ENCODE data around the gene MAGEA2B.
A peak's percentile ranks its signal among the peaks of the same experiment; 100 is the strongest.
"Not testable (repeated sequence)": the region's sequence is repeated elsewhere in the genome, so short reads cannot be mapped to it uniquely, and the experiment has no call there.

Gene MAGEA2B, protein sequence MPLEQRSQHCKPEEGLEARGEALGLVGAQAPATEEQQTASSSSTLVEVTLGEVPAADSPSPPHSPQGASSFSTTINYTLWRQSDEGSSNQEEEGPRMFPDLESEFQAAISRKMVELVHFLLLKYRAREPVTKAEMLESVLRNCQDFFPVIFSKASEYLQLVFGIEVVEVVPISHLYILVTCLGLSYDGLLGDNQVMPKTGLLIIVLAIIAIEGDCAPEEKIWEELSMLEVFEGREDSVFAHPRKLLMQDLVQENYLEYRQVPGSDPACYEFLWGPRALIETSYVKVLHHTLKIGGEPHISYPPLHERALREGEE

DNA sequence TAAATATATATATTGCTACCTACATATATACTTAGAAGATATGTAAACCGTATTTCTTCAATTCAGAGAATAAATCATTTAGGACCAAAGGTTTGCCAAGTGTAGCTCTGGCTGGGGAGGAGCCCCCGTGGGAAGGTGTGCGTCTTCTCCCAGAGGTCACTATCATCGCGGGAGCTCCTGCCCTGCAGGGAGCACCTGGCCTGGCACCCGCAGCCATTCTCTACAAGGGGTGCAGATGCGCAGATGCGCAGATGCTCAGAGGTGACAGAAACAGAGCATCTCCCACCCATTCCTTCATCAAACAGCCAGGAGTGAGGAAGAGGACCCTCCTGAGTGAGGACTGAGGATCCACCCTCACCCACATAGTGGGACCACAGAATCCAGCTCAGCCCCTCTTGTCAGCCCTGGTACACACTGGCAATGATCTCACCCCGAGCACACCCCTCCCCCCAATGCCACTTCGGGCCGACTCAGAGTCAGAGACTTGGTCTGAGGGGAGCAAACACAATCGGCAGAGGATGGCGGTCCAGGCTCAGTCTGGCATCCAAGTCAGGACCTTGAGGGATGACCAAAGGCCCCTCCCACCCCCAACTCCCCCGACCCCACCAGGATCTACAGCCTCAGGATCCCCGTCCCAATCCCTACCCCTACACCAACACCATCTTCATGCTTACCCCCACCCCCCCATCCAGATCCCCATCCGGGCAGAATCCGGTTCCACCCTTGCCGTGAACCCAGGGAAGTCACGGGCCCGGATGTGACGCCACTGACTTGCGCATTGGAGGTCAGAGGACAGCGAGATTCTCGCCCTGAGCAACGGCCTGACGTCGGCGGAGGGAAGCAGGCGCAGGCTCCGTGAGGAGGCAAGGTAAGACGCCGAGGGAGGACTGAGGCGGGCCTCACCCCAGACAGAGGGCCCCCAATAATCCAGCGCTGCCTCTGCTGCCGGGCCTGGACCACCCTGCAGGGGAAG is at the start of gene MAGEA2B:
Gene MAGEA2B (plus strand): TSS at position 814 of the 973 bp plus-strand sequence. CDS start 2,479 bp downstream, outside the sequence.
- not testable (repeated sequence) for DNase-seq

DNA sequence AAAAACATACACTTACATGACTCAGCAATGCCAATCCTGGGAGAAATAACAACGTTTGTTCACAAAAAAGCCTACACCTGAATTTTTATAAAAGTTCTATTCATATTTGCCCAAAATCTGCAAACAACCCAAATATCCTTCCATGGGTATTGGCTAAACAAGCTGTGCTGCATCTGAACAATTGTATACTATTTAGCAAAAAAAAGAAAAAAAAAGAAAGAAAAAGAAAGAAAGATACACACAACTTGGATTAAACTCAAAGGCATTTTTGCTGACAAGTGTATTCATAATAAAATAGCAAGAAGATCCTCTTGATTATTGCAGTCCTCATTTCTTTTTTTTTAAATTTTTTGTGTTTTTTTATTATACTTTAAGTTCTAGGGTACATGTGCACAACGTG is 40.3 kb upstream of the MAGEA2B start:
- no peak for DNase-seq

DNA sequence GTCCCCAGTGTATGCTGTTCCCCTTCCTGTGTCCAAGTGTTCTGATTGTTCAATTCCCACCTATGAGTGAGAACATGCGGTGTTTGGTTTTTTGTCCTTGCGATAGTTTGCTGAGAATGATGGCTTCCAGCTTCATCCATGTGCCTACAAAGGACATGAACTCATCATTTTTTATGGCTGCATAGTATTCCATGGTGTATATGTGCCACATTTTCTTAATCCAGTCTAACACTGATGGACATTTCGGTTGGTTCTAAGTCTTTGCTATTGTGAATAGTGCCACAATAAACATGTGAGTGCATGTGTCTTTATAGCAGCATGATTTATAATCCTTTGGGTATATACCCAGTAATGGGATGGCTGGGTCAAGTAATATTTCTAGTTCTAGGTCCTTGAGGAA is 39.8 kb upstream of the MAGEA2B start:
- not testable (repeated sequence) for DNase-seq

DNA sequence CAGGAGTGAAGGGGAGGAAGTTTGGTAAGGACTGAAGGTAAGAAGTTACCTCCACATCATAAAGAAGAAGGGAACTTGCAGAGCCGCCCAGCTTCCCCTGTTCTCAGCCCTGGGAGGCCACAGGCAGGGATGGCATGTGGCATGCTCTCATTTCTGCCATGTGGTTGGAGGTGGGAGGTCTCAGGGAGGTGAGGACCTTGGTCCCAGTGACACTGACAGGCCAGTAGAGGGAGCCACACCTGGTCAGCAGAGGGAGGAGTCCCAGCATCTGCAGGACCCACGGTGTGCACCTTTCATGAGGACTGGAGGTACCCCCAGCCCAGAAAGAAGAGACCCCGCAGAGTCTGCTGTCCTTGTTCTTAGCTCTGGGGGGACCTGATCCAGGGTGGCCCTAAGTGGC is 33.4 kb upstream of the MAGEA2B start:
- DNase-seq = not testable (repeated sequence)

DNA sequence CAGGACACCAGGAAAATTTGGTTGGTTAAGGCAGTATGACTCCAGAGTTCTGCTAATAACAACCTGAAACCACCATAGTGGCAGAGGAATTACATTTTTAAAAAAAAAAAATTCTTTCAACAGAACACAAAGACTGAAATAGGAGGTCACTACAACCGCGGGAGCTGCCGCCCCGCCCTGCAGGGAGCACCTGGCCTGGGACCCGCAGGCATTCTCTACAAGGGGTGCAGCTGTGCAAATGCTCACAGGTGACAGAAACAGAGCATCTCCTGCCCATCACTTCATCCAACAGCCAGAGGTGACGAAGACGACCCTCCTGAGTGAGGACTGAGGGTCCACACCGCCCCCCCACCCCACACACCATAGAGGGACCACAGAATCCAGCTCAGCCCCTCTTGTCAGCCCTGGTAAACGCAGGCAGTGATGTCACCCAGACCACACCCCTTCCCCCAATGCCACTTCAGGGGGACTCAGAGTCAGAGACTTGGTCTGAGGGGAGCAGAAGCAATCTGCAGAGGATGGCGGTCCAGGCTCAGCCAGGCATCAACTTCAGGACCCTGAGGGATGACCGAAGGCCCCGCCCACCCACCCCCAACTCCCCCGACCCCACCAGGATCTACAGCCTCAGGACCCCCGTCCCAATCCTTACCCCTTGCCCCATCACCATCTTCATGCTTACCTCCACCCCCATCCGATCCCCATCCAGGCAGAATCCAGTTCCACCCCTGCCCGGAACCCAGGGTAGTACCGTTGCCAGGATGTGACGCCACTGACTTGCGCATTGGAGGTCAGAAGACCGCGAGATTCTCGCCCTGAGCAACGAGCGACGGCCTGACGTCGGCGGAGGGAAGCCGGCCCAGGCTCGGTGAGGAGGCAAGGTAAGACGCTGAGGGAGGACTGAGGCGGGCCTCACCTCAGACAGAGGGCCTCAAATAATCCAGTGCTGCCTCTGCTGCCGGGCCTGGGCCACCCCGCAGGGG is 16.2 kb upstream of the MAGEA2B start, which contains the start of gene MAGEA3:
Gene MAGEA3 (plus strand): TSS at position 843 of the 980 bp plus-strand sequence. CDS start 2,039 bp downstream, outside the sequence.
- DNase-seq = not testable (repeated sequence)

DNA sequence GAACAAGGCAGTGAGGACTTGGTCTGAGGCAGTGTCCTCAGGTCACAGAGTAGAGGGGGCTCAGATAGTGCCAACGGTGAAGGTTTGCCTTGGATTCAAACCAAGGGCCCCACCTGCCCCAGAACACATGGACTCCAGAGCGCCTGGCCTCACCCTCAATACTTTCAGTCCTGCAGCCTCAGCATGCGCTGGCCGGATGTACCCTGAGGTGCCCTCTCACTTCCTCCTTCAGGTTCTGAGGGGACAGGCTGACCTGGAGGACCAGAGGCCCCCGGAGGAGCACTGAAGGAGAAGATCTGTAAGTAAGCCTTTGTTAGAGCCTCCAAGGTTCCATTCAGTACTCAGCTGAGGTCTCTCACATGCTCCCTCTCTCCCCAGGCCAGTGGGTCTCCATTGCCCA is 14.0 kb upstream of the MAGEA2B start:
- peak in 1 of 2 donors; percentile 8 for DNase-seq

DNA sequence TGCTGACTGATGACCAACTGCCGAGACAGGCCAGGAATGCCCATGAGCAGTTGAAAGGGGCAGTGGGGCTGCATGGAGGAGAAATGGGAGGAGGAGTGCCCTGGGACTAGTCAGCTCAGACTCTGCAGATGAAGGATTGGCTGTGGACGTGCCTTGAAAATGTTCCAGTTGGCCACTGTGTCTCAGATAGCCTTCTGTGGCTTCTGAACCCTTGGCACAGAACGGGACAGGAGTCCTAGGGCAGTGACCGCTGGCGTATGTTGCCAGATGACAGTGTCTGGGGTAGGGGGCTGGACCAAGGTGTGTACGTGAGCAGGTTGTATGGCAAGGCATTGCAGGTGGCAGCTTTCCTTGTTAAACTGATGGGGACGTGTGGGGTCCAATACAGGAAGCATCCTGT is 7.9 kb upstream of the MAGEA2B start:
- DNase-seq = not testable (repeated sequence)

DNA sequence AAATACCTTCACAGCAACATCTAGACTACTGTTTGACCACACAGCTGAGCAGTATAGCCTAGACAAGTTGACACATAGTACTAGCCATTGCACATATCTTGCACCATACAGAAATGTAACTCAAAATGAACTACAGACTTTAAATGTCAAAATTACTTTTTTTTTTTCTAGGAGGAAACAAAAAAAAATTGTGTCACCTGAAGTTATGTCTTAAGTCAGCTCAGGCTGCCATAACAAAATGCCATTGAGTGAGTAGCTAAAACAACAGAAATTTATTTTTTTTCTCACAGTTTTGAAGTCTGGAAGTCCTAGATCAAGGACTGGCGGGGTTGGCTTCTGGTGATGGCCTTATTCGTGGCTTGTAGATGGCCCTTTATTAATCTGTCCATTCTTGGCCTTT is 5.3 kb upstream of the MAGEA2B start, which contains the start of gene CSAG2:
Gene CSAG2 (minus strand): TSS at position 101 of the 400 bp plus-strand sequence. CDS start 161 bp downstream, outside the sequence.
- not testable (repeated sequence) for DNase-seq

DNA sequence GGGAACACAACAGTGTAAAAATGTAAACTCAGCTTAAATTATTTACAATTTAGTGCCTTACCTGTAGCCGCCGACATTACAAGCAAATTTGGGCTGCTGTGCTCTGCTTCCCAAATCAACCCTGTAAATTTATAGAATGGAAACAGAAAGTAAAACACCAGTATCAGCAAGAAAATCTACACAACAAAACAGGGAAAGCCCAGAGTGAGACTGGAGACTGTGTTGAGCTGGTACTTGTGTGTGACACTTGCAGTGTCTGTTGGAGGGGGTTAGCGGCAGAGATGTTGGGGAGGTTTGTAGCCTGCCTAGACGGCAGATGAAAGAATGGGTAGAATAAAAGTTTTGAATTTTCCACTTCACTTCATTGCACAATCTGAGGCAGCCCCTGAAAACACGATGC is 1.2 kb upstream of the MAGEA2B start:
- DNase-seq = not testable (repeated sequence)

DNA sequence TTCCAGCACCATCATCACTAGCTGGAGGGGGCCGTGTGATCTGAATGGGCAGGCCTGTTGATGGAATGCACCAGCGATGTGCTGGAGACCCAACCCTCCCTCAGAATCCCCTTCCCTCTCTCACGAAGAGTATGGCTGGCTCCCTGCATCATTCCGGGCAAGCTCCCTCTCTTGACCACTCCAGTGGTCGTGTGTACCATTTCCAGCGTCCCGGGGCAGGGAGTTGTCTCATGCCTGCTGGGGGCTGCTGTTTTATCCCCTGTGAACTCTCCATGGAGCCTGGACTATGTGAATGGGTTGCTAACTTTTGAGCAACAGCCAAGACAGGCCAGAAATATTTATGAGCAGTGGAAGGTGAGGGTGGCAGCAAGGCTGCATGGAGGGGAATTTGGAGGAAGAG is 11.0 kb downstream of the MAGEA2B start:
- no peak for DNase-seq

DNA sequence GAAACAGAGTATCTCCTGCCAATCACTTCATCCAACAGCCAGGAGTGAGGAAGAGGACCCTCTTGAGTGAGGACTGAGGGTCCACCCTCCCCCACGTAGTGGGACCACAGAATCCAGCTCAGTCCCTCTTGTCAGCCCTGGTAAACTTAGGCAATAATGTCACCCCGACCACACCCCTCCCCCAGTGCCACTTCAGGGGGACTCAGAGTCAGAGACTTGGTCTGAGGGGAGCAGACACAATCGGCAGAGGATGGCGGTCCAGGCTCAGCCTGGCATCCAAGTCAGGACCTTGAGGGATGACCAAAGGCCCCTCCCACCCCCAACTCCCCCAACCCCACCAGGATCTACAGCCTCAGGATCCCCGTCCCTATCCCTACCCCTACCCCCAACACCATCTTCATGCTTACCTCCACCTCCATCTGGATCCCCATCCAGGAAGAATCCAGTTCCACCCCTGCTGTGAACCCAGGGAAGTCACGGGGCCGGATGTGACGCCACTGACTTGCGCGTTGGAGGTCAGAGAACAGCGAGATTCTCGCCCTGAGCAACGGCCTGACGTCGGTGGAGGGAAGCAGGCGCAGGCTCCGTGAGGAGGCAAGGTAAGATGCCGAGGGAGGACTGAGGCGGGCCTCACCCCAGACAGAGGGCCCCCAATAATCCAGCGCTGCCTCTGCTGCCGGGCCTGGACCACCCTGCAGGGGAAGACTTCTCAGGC is 19.0 kb downstream of the MAGEA2B start, which contains the start of the genes CSAG1 and MAGEA12:
Gene CSAG1 (minus strand): TSS at position 461 of the 715 bp plus-strand sequence. CDS start 1,261 bp downstream, outside the sequence.
Gene MAGEA12 (plus strand): TSS at position 497 of the 715 bp plus-strand sequence. CDS start 2,405 bp downstream, outside the sequence.
- no peak for DNase-seq

DNA sequence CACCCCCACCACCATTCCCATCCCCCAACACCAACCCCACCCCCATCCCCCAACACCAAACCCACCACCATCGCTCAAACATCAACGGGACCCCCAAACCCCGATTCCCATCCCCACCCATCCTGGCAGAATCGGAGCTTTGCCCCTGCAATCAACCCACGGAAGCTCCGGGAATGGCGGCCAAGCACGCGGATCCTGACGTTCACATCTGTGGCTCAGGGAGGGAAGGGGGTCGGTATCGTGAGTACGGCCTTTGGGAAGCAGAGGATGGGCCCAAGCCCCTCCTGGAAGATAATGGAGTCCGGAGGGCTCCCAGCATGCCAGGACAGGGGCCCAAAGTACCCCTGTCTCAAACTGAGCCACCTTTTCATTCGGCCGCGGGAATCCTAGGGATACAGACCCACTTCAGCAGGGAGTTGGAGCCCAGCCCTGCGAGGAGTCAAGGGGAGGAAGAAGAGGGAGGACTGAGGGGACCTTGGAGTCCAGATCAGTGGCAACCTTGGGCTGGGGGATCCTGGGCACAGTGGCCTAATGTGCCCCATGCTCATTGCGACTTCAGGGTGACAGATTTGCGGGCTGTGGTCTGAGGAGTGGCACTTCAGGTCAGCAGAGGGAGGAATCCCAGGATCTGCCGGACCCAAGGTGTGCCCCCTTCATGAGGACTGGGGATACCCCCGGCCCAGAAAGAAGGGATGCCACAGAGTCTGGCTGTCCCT is 19.9 kb downstream of the MAGEA2B start:
- not testable (repeated sequence) for DNase-seq

DNA sequence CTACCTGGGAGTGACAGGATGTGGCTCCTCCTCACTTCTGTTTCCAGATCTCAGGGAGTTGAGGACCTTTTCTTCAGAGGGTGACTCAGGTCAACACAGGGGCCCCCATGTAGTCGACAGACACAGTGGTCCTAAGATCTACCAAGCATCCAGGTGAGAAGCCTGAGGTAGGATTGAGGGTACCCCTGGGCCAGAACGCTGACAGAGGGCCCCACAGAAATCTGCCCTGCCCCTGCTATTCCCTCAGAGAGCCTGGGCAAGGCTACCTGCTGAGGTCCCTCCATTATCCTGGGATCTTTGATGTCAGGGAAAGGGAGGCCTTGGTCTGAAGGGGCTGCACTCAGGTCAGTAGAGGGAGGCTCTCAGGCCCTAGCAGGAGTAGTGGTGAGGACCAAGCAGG is 20.7 kb downstream of the MAGEA2B start:
- DNase-seq = no peak

DNA sequence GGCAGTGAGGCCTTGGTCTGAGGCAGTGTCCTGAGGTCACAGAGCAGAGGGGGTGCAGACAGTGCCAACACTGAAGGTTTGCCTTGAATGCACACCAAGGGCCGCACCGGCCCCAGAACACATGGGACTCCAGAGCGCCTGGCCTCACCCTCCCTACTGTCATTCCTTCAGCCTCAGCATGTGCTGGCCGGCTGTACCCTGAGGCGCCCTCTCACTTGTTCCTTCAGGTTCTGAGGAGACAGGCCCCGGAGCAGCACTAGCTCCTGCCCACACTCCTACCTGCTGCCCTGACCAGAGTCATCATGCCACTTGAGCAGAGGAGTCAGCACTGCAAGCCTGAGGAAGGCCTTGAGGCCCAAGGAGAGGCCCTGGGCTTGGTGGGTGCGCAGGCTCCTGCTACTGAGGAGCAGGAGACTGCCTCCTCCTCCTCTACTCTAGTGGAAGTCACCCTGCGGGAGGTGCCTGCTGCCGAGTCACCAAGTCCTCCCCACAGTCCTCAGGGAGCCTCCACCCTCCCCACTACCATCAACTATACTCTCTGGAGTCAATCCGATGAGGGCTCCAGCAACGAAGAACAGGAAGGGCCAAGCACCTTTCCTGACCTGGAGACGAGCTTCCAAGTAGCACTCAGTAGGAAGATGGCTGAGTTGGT is 21.6 kb downstream of the MAGEA2B start:
- no peak for DNase-seq

DNA sequence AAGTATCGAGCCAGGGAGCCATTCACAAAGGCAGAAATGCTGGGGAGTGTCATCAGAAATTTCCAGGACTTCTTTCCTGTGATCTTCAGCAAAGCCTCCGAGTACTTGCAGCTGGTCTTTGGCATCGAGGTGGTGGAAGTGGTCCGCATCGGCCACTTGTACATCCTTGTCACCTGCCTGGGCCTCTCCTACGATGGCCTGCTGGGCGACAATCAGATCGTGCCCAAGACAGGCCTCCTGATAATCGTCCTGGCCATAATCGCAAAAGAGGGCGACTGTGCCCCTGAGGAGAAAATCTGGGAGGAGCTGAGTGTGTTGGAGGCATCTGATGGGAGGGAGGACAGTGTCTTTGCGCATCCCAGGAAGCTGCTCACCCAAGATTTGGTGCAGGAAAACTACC is 22.1 kb downstream of the MAGEA2B start:
- not testable (repeated sequence) for DNase-seq

DNA sequence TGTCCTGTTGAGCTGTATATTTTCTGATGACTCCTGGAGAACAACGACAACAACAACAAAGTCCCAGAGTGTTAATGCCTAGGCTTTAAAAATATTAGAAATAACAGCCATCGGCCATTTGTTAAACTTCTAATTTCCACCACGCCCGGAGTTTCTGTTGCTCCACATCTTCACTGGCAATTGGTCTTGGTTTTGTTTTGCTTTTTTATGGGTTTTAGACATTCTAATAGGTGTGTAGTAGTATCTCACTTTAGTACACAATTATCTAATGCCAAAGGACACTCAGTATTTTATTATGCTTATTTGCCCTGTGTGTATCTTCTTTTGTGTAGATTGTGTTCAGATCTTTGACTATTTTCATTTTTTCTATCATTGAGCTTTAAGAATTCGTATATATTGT is 24.1 kb downstream of the MAGEA2B start:
- no peak for DNase-seq

DNA sequence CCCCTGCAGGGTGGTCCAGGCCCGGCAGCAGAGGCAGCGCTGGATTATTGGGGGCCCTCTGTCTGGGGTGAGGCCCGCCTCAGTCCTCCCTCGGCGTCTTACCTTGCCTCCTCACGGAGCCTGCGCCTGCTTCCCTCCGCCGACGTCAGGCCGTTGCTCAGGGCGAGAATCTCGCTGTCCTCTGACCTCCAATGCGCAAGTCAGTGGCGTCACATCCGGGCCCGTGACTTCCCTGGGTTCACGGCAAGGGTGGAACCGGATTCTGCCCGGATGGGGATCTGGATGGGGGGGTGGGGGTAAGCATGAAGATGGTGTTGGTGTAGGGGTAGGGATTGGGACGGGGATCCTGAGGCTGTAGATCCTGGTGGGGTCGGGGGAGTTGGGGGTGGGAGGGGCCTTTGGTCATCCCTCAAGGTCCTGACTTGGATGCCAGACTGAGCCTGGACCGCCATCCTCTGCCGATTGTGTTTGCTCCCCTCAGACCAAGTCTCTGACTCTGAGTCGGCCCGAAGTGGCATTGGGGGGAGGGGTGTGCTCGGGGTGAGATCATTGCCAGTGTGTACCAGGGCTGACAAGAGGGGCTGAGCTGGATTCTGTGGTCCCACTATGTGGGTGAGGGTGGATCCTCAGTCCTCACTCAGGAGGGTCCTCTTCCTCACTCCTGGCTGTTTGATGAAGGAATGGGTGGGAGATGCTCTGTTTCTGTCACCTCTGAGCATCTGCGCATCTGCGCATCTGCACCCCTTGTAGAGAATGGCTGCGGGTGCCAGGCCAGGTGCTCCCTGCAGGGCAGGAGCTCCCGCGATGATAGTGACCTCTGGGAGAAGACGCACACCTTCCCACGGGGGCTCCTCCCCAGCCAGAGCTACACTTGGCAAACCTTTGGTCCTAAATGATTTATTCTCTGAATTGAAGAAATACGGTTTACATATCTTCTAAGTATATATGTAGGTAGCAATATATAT is 39.5 kb downstream of the MAGEA2B start, which contains the start of gene MAGEA2:
Gene MAGEA2 (minus strand): TSS at position 157 of the 965 bp plus-strand sequence. CDS start 2,479 bp downstream, outside the sequence.
- not testable (repeated sequence) for DNase-seq

DNA sequence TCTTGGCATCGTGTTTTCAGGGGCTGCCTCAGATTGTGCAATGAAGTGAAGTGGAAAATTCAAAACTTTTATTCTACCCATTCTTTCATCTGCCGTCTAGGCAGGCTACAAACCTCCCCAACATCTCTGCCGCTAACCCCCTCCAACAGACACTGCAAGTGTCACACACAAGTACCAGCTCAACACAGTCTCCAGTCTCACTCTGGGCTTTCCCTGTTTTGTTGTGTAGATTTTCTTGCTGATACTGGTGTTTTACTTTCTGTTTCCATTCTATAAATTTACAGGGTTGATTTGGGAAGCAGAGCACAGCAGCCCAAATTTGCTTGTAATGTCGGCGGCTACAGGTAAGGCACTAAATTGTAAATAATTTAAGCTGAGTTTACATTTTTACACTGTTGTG is 40.4 kb downstream of the MAGEA2B start:
- not testable (repeated sequence) for DNase-seq

Data from CD4-positive, alpha-beta T cell treated with Interleukin-4 for 1 hour (primary cell).